Karpas-422 (cell line): ENCODE data around the gene CX3CR1. TPM values are rescaled to one million over a fixed set of nuclear protein-coding genes. Genes with fewer than 3 reads are reported as not detected.

Source experiments
- DNase-seq: peaks from one replicate; pipeline ENCODE4 v3.0.0-alpha.2; 2015
- H2AFZ ChIP-seq: fragments of 200-600 bp; sonication (generic); 2 replicates; pipeline ENCODE4 v1.6.1; 2014; ENCODE audit warnings: antibody characterized with exemption, low read length, mixed read lengths
- H3K27ac ChIP-seq: fragments of 200-600 bp; sonication (generic); 2 replicates; pipeline ENCODE4 v1.5.1; 2014; ENCODE audit warnings: mild to moderate bottlenecking, low read length, moderate library complexity
- H3K27me3 ChIP-seq: fragments of 200-600 bp; sonication (generic); 2 replicates; pipeline ENCODE4 v1.6.1; 2014; ENCODE audit warnings: low read length, mixed read lengths
- H3K36me3 ChIP-seq: fragments of 200-600 bp; sonication (generic); 2 replicates; pipeline ENCODE4 v1.6.1; 2014; ENCODE audit warnings: low read length, mixed read lengths; ENCODE audit not compliant: insufficient read depth
- H3K4me1 ChIP-seq: fragments of 200-600 bp; sonication (generic); 2 replicates; pipeline ENCODE4 v1.6.1; 2014; ENCODE audit warnings: mild to moderate bottlenecking, low read length, mixed read lengths
- H3K4me2 ChIP-seq: fragments of 200-600 bp; sonication (generic); 2 replicates; pipeline ENCODE4 v1.6.1; 2014; ENCODE audit warnings: low read length, low read depth, mild to moderate bottlenecking; ENCODE audit not compliant: poor library complexity, severe bottlenecking
- H3K4me3 ChIP-seq: fragments of 200-600 bp; sonication (generic); 2 replicates; pipeline ENCODE4 v1.5.1; 2014; ENCODE audit warnings: mild to moderate bottlenecking, antibody characterized with exemption, low read length, mixed read lengths
- H3K79me2 ChIP-seq: fragments of 200-600 bp; sonication (generic); 2 replicates; pipeline ENCODE4 v1.6.1; 2014; ENCODE audit warnings: mild to moderate bottlenecking, low read length, mixed read lengths
- H3K9ac ChIP-seq: fragments of 200-600 bp; sonication (generic); 2 replicates; pipeline ENCODE4 v1.6.0; 2014; ENCODE audit warnings: low read length
- H3K9me2 ChIP-seq: fragments of 200-600 bp; sonication (generic), shearing (Covaris generic); replicated peaks from 2 replicates; pipeline ENCODE4 v1.6.0; 2014; ENCODE audit warnings: mild to moderate bottlenecking, low read length, moderate library complexity; ENCODE audit not compliant: insufficient read depth
- H3K9me3 ChIP-seq: fragments of 300-700, 200-600 bp; sonication (generic); 2 replicates; pipeline ENCODE4 v1.6.1; 2014; ENCODE audit warnings: low read length, mixed read lengths
- H4K20me1 ChIP-seq: fragments of 200-600 bp; sonication (generic); 2 replicates; pipeline ENCODE4 v1.6.1; 2014; ENCODE audit warnings: mild to moderate bottlenecking, antibody characterized with exemption, low read length, low read depth; ENCODE audit not compliant: insufficient read depth
- total RNA-seq: library from RNA; depleted of rRNA; stranded (reverse); fragments of >200 nt; shearing (Covaris generic); gene quantifications from 2 replicates; pipeline ENCODE4 v1.2.3, GENCODE V29; 2014; ENCODE audit warnings: low replicate concordance

The CX3CR1 gene
- total RNA-seq, 1 experiment from 2014 or later = 0.48 TPM

- Histone ChIP-seq H3K9ac (no peak overlapping the region), H3K4me1 (peaks cover 10% of the 10 kb centered on the region), H3K27me3 (no peaks in the 10 kb centered on the region), H3K79me2 (no peaks in the 10 kb centered on the region), H3K4me3 (no peak overlapping the region), H3K4me2 (no peak overlapping the region), H3K9me2 (no peaks in the 10 kb centered on the region), H4K20me1 (no peaks in the 10 kb centered on the region), H2AFZ (no peak overlapping the region), H3K27ac (no peak overlapping the region), H3K9me3 (no peaks in the 10 kb centered on the region), H3K36me3 (no peaks in the 10 kb centered on the region)
- no peak for DNase-seq
Measured at GRCh38 chr3:39277893-39278615, 1.8 kb downstream of the CX3CR1 start.

GRCh38 chr3:39276746-39277145 lies 3.1 kb downstream of the CX3CR1 start:
- Histone ChIP-seq H3K27me3 (no peaks in the 10 kb centered on the region), H4K20me1 (no peaks in the 10 kb centered on the region), H3K9me2 (no peaks in the 10 kb centered on the region), H3K4me3 (no peak overlapping the region), H3K9ac (no peak overlapping the region), H3K27ac (no peak overlapping the region), H3K4me2 (no peak overlapping the region), H2AFZ (no peak overlapping the region), H3K4me1 (peaks cover 9% of the 10 kb centered on the region), H3K36me3 (no peaks in the 10 kb centered on the region), H3K79me2 (no peaks in the 10 kb centered on the region), H3K9me3 (no peaks in the 10 kb centered on the region)
- no peak for DNase-seq

DNA sequence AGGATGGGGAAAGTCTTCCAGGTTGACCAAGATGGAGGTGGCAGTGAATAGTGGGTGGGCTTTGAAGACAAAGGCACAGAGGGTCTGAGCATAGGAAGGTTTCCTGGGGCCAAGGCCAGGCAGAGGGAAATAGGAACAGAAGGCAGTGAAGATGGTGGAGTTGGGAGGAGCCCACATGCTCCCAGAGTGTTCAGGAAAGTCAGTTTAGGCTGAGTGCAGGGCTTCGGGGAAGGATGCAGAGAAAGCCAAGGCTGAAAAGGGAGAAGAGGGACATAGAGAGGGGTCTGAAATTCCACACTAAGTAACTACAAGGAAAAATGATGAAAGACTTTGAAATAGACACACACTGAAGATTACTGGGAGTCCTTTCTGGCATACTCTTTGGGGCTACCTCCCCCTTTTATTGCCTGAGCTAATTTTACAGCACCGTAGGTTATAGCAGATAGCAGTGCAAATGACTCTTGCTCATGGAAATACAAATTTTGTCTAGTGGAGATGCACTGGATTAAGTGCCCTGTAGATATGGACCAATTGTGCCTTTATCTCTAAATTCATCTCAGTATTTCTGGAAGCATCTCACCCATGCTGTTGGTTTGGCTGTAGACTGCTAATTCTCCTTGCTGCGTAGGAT lies 3.8 kb downstream of the CX3CR1 start:
- no peaks in the 10 kb centered on the region for H3K9me3 ChIP-seq
- no peaks in the 10 kb centered on the region for H3K79me2 ChIP-seq
- no peak overlapping the region for H2AFZ ChIP-seq
- H4K20me1 ChIP-seq = no peaks in the 10 kb centered on the region
- H3K27ac ChIP-seq = no peak overlapping the region
- no peak overlapping the region for H3K4me3 ChIP-seq
- H3K4me1 ChIP-seq = peaks cover 8% of the 10 kb centered on the region
- H3K36me3 ChIP-seq = no peaks in the 10 kb centered on the region
- no peak overlapping the region for H3K9ac ChIP-seq
- no peaks in the 10 kb centered on the region for H3K27me3 ChIP-seq
- no peaks in the 10 kb centered on the region for H3K9me2 ChIP-seq
- H3K4me2 ChIP-seq = no peak overlapping the region
- no peak for DNase-seq

GRCh38 chr3:39275052-39275451 lies 4.8 kb downstream of the CX3CR1 start:
- no peak overlapping the region for H3K4me2 ChIP-seq
- no peaks in the 10 kb centered on the region for H3K9me3 ChIP-seq
- no peak overlapping the region for H3K27ac ChIP-seq
- no peaks in the 10 kb centered on the region for H3K36me3 ChIP-seq
- H3K9ac ChIP-seq = no peak overlapping the region
- H2AFZ ChIP-seq = no peak overlapping the region
- no peaks in the 10 kb centered on the region for H3K9me2 ChIP-seq
- H3K27me3 ChIP-seq = no peaks in the 10 kb centered on the region
- no peak for DNase-seq
- no peak overlapping the region for H3K4me3 ChIP-seq
- H4K20me1 ChIP-seq = no peaks in the 10 kb centered on the region
- no peaks in the 10 kb centered on the region for H3K79me2 ChIP-seq
- peaks cover 11% of the 10 kb centered on the region for H3K4me1 ChIP-seq

DNA sequence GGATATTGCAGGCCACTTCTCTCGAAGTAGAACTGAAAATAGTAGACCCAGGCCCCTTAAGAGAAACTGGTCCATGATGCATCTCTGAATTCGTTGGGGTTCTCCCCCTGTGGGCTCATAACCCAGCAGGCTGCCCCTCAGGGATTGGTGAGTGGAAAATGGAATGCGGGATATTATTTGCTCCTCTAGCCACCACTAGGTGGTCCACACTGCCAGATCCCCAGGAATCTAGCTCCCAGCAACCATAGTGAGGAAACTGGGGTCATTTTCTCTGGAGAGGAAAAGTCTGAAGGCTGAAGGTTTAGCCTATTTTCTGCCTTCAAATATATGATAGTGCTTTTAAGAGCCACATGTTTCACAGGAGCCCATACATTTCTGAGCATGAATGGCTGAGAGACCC lies 6.7 kb downstream of the CX3CR1 start:
- no peak overlapping the region for H2AFZ ChIP-seq

GRCh38 chr3:39272191-39272590 lies 7.6 kb downstream of the CX3CR1 start:
- H3K9me2 ChIP-seq = no peaks in the 10 kb centered on the region
- no peaks in the 10 kb centered on the region for H3K36me3 ChIP-seq

More for the DNA sequence above, 6.7 kb downstream of the CX3CR1 start:
- no peaks in the 10 kb centered on the region for H3K79me2 ChIP-seq
- no peaks in the 10 kb centered on the region for H3K9me2 ChIP-seq
- peaks cover 22% of the 10 kb centered on the region for H3K4me1 ChIP-seq
- no peaks in the 10 kb centered on the region for H4K20me1 ChIP-seq
- no peaks in the 10 kb centered on the region for H3K9me3 ChIP-seq
- H3K9ac ChIP-seq = no peak overlapping the region
- DNase-seq = no peak
- H3K36me3 ChIP-seq = no peaks in the 10 kb centered on the region
- H3K27me3 ChIP-seq = no peaks in the 10 kb centered on the region
- H3K27ac ChIP-seq = no peak overlapping the region
- H3K4me3 ChIP-seq = no peak overlapping the region
- no peak overlapping the region for H3K4me2 ChIP-seq

GRCh38 chr3:39271363-39271914 lies 8.4 kb downstream of the CX3CR1 start:
- no peak overlapping the region for H2AFZ ChIP-seq
- H3K36me3 ChIP-seq = no peaks in the 10 kb centered on the region
- H3K4me2 ChIP-seq = no peak overlapping the region
- DNase-seq = no peak
- H3K27ac ChIP-seq = no peak overlapping the region
- peaks cover 22% of the 10 kb centered on the region for H3K4me1 ChIP-seq
- no peaks in the 10 kb centered on the region for H3K9me3 ChIP-seq
- no peaks in the 10 kb centered on the region for H3K27me3 ChIP-seq
- no peaks in the 10 kb centered on the region for H4K20me1 ChIP-seq
- H3K9me2 ChIP-seq = no peaks in the 10 kb centered on the region
- H3K9ac ChIP-seq = no peak overlapping the region
- H3K79me2 ChIP-seq = no peaks in the 10 kb centered on the region
- H3K4me3 ChIP-seq = no peak overlapping the region

More at GRCh38 chr3:39272191-39272590, 7.6 kb downstream of the CX3CR1 start:
- H2AFZ ChIP-seq = no peak overlapping the region
- no peaks in the 10 kb centered on the region for H4K20me1 ChIP-seq
- H3K9me3 ChIP-seq = no peaks in the 10 kb centered on the region
- no peak overlapping the region for H3K27ac ChIP-seq
- no peaks in the 10 kb centered on the region for H3K79me2 ChIP-seq
- DNase-seq = no peak
- H3K4me3 ChIP-seq = no peak overlapping the region
- peaks cover 22% of the 10 kb centered on the region for H3K4me1 ChIP-seq
- H3K9ac ChIP-seq = no peak overlapping the region
- H3K27me3 ChIP-seq = no peaks in the 10 kb centered on the region
- H3K4me2 ChIP-seq = no peak overlapping the region

GRCh38 chr3:39269528-39269927 lies 10.3 kb downstream of the CX3CR1 start:
- H4K20me1 ChIP-seq = no peaks in the 10 kb centered on the region
- no peak overlapping the region for H3K4me2 ChIP-seq
- H3K79me2 ChIP-seq = no peaks in the 10 kb centered on the region
- DNase-seq = no peak
- H3K36me3 ChIP-seq = no peaks in the 10 kb centered on the region
- H3K9me3 ChIP-seq = no peaks in the 10 kb centered on the region
- H3K4me3 ChIP-seq = no peak overlapping the region
- H3K9me2 ChIP-seq = no peaks in the 10 kb centered on the region
- H3K27me3 ChIP-seq = no peaks in the 10 kb centered on the region
- peaks cover 22% of the 10 kb centered on the region for H3K4me1 ChIP-seq
- no peak overlapping the region for H3K9ac ChIP-seq
- H3K27ac ChIP-seq = no peak overlapping the region
- no peak overlapping the region for H2AFZ ChIP-seq
